K562 (cell line): Measurements from ENCODE around the gene CBFA2T2.
A peak's percentile ranks its signal among the peaks of the same experiment; 100 is the strongest.

ENCODE experiments used
- ATF3 ChIP-seq, 2 experiments: fragments of 450-650 bp in 1 of 2; sonication (generic) in 1 of 2; formaldehyde crosslinking in 1 of 2; IDR thresholded peaks in 1 of 2; conservative IDR thresholded peaks in 1 of 2; 2 replicates each; pipeline versions ENCODE4 v1.6.1 to v1.8.1; 2016 to 2023; ENCODE audit warnings: mild to moderate bottlenecking in 2 of 2, moderate library complexity in 2 of 2, inconsistent platforms in 1 of 2, missing genetic modification reagents in 1 of 2
- CTCF ChIP-seq, 3 experiments: IDR thresholded peaks in 2 of 3; conservative IDR thresholded peaks in 1 of 3; 2 replicates each; pipeline ENCODE4 v1.5.1; 2011 to 2012; ENCODE audit warnings: low read length in 3 of 3, mild to moderate bottlenecking in 3 of 3, control low read depth in 2 of 3, improper control_type of control experiment in 1 of 3, inconsistent platforms in 1 of 3, low read depth in 1 of 3, mixed read lengths in 1 of 3, moderate library complexity in 1 of 3; ENCODE audit not compliant: insufficient read depth in 2 of 3
- HDAC1 ChIP-seq, 2 experiments: fragments of 450-650 bp; IDR thresholded peaks; 2 replicates each; pipeline ENCODE4 v1.6.1; 2016 to 2017; ENCODE audit warnings: inconsistent platforms in 1 of 2, mild to moderate bottlenecking in 1 of 2, moderate library complexity in 1 of 2
- NFIC ChIP-seq: fragments of 450-650 bp; IDR thresholded peaks from 2 replicates; pipeline ENCODE4 v1.6.1; 2017; ENCODE audit warnings: mild to moderate bottlenecking, inconsistent platforms
- PHB2 ChIP-seq: fragments of 450-650 bp; IDR thresholded peaks from 2 replicates; pipeline ENCODE4 v1.6.1; 2017; ENCODE audit warnings: low read depth
- POLR2A ChIP-seq: fragments of 450-650 bp; conservative IDR thresholded peaks from 2 replicates; pipeline ENCODE4 v1.6.1; 2016
- POLR2AphosphoS5 ChIP-seq: IDR thresholded peaks from 2 replicates; pipeline ENCODE4 v1.6.1; 2011; ENCODE audit warnings: mild to moderate bottlenecking, low read depth, low read length, moderate library complexity; ENCODE audit not compliant: control insufficient read depth, insufficient read depth
- RNF2 ChIP-seq: sonication (generic); IDR thresholded peaks from 2 replicates; pipeline ENCODE4 v1.6.1; 2016
- TFAP4 ChIP-seq: sonication (generic); formaldehyde crosslinking; IDR thresholded peaks from 2 replicates; pipeline ENCODE4 v1.8.0; 2022; ENCODE audit warnings: missing genetic modification reagents, mild to moderate bottlenecking, moderate library complexity, borderline replicate concordance
- TFE3 ChIP-seq: fragments of 450-650 bp; formaldehyde crosslinking; IDR thresholded peaks from 2 replicates; pipeline ENCODE4 v1.4.0; 2020; ENCODE audit warnings: mild to moderate bottlenecking, mixed read lengths
- ZBED1 ChIP-seq: IDR thresholded peaks from 2 replicates; pipeline ENCODE4 v1.6.1; 2014
- ZBTB8A ChIP-seq: fragments of 450-650 bp; IDR thresholded peaks from 2 replicates; pipeline ENCODE4 v1.6.1; 2018; ENCODE audit warnings: mild to moderate bottlenecking, moderate library complexity; ENCODE audit not compliant: partially characterized antibody
- ZNF165 ChIP-seq: fragments of 250-450 bp; sonication (Bioruptor Pico); IDR thresholded peaks from 2 replicates; pipeline ENCODE4 v1.4.0; 2020; ENCODE audit warnings: borderline replicate concordance
- ZNF263 ChIP-seq: sonication (generic); formaldehyde crosslinking; IDR thresholded peaks from 2 replicates; pipeline ENCODE4 v1.8.0; 2022; ENCODE audit warnings: mild to moderate bottlenecking, missing genetic modification reagents, borderline replicate concordance

GRCh38 chr20:33674294-33675135 lies 184.6 kb downstream of the CBFA2T2 start, which contains the start of gene NECAB3:
- TF ChIP-seq ZBED1: no peak
- TF ChIP-seq ATF3 (IDR thresholded peaks at IDR 0.05): no peak
- no peak for TF ChIP-seq ATF3 (CRISPR knock-in tag; conservative IDR thresholded peaks at IDR 0.05)
- TF ChIP-seq NFIC: no peak
- no peak for TF ChIP-seq CTCF (IDR thresholded peaks at IDR 0.05 in 2 of 3, conservative IDR thresholded peaks at IDR 0.05 in 1 of 3; ENCODE audit: insufficient read depth in 2 of 3, low read depth in 1 of 3, low read length in 3 of 3)
- TF ChIP-seq ZNF263: no peak
- 0 out of 2 replicates have a peak, but pooled peaks have one; percentile 34 for TF ChIP-seq TFAP4
- peak; percentile 44; the same call in 1 of the 2 replicates for TF ChIP-seq POLR2AphosphoS5
- TF ChIP-seq TFE3 (CRISPR knock-in tag): no peak
- no peak for TF ChIP-seq ZBTB8A
- no peak for TF ChIP-seq ZNF165 (CRISPR knock-in tag)
- no peak for TF ChIP-seq PHB2
- TF ChIP-seq POLR2A: no peak; the same call in 1 of the 2 replicates
- no peak for TF ChIP-seq RNF2
- TF ChIP-seq HDAC1 (IDR thresholded peaks at IDR 0.05): no peak
